Gastroesophageal sphincter (tissue), 3 donors: ENCODE results near the gene KLRB1.

Experiments used
- POLR2AphosphoS5 ChIP-seq: sonication (generic); formaldehyde crosslinking; IDR thresholded peaks from one replicate; pipeline ENCODE4 v1.6.1; 2017; ENCODE audit warnings: antibody characterized with exemption
- TF ChIP-seq, protein P1 (sequence below), 4 experiments: fragments of 200-600 bp in 2 of 4; fragments of 450-650 bp in 2 of 4; sonication (generic) in 1 of 4; IDR thresholded peaks; one replicate each; pipeline ENCODE4 v1.5.1; 2017 to 2019; ENCODE audit warnings: antibody characterized with exemption in 4 of 4, mild to moderate bottlenecking in 2 of 4, moderate library complexity in 2 of 4

GRCh38 chr12:9604287-9604686 is 3.4 kb downstream of the KLRB1 start:
- no peak for TF ChIP-seq POLR2AphosphoS5
- TF ChIP-seq, protein P1, sequence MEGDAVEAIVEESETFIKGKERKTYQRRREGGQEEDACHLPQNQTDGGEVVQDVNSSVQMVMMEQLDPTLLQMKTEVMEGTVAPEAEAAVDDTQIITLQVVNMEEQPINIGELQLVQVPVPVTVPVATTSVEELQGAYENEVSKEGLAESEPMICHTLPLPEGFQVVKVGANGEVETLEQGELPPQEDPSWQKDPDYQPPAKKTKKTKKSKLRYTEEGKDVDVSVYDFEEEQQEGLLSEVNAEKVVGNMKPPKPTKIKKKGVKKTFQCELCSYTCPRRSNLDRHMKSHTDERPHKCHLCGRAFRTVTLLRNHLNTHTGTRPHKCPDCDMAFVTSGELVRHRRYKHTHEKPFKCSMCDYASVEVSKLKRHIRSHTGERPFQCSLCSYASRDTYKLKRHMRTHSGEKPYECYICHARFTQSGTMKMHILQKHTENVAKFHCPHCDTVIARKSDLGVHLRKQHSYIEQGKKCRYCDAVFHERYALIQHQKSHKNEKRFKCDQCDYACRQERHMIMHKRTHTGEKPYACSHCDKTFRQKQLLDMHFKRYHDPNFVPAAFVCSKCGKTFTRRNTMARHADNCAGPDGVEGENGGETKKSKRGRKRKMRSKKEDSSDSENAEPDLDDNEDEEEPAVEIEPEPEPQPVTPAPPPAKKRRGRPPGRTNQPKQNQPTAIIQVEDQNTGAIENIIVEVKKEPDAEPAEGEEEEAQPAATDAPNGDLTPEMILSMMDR (IDR thresholded peaks at IDR 0.05) = no peak
